DLD1 (cell line): Measurements from ENCODE around the gene KLK15.

Experiments used
- in situ Hi-C: cut with HindIII; loops from 2 replicates; pipeline ENCODE4 v1.10.0; 2017; ENCODE audit warnings: low sequenced_read_pairs

KLK15 gene

DNA sequence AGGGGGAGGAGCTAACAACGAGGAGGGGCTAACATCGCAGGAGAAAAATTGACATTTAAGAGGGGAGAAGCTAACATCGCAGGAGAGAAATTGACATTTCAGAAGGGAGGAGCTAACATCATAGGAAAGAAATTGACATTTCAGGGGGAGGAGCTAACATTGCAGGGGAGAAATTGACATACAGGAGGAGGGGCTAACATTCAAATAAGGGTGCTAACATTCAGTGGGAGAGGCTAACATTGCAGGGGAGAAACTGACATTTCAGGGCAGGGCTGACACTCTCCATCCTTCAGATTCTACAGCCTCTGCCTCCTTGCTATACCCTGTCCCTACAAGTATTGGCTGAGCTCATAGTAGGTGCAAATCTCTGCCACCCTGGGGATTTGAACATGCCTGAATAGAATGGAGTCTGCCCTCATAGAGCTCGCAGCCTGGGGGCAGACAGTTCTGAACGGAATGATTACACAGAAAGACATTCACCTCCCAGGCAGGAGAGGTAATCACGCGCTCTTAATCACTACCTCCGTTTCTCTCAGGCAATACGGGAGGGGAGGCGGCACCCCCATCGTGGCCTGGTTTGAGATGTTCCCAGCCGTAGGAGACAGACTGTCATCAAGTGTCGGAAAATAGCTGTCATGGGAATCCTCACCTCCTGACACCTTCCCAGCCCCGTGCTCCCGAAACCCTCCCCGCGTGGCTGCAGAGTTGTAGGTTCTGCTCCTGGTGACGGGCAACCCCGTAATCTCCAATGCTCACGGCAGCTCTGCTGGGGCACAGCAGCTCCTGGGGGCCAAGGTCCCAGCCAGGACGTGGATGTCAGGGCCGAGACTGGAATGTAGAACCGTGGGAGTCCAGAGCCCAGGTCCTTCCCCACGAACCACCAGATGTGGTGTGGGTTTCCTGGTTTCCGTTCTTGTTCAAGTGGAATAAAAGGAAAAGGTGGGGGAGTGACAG lies 53.6 kb downstream of the KLK15 start:
- in situ Hi-C loops: no loop called here

- in situ Hi-C loops: no loop called here
Measured at GRCh38 chr19:50778906-50779430, 54.4 kb downstream of the KLK15 start.

GRCh38 chr19:50777830-50778303 lies 55.5 kb downstream of the KLK15 start:
- in situ Hi-C loops: no loop called here

DNA sequence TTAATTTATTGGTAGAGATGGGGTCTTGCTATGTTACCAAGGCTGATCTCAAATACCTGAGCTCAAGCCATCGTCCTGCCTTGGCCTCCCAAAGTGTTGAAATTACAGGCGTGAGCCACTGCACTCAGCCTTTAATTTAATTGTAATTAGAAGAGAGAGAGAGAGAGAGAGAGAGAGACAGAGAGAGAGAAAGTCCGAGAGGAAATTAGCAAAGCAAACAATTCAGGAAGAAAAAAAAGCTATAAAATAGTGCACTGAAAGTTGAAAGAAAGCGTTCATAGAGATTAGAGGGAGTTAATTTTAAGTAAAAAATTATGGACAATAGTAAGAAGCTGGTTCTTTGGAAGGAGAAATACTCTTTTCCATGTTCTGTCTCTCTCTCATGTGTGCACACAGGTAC lies 56.1 kb downstream of the KLK15 start:
- in situ Hi-C loops: no loop called here

GRCh38 chr19:50776131-50776530 lies 57.2 kb downstream of the KLK15 start:
- in situ Hi-C loops: no loop called here
